ENCODE data around the gene GPR158. TPM values are rescaled to one million over a fixed set of nuclear protein-coding genes. Genes with fewer than 3 reads are reported as not detected.

GPR158 gene, protein sequence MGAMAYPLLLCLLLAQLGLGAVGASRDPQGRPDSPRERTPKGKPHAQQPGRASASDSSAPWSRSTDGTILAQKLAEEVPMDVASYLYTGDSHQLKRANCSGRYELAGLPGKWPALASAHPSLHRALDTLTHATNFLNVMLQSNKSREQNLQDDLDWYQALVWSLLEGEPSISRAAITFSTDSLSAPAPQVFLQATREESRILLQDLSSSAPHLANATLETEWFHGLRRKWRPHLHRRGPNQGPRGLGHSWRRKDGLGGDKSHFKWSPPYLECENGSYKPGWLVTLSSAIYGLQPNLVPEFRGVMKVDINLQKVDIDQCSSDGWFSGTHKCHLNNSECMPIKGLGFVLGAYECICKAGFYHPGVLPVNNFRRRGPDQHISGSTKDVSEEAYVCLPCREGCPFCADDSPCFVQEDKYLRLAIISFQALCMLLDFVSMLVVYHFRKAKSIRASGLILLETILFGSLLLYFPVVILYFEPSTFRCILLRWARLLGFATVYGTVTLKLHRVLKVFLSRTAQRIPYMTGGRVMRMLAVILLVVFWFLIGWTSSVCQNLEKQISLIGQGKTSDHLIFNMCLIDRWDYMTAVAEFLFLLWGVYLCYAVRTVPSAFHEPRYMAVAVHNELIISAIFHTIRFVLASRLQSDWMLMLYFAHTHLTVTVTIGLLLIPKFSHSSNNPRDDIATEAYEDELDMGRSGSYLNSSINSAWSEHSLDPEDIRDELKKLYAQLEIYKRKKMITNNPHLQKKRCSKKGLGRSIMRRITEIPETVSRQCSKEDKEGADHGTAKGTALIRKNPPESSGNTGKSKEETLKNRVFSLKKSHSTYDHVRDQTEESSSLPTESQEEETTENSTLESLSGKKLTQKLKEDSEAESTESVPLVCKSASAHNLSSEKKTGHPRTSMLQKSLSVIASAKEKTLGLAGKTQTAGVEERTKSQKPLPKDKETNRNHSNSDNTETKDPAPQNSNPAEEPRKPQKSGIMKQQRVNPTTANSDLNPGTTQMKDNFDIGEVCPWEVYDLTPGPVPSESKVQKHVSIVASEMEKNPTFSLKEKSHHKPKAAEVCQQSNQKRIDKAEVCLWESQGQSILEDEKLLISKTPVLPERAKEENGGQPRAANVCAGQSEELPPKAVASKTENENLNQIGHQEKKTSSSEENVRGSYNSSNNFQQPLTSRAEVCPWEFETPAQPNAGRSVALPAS (N-terminal part only)
- polyA plus RNA-seq (2013), result 0.08 and 0.10 TPM in 2 replicates

DNA sequence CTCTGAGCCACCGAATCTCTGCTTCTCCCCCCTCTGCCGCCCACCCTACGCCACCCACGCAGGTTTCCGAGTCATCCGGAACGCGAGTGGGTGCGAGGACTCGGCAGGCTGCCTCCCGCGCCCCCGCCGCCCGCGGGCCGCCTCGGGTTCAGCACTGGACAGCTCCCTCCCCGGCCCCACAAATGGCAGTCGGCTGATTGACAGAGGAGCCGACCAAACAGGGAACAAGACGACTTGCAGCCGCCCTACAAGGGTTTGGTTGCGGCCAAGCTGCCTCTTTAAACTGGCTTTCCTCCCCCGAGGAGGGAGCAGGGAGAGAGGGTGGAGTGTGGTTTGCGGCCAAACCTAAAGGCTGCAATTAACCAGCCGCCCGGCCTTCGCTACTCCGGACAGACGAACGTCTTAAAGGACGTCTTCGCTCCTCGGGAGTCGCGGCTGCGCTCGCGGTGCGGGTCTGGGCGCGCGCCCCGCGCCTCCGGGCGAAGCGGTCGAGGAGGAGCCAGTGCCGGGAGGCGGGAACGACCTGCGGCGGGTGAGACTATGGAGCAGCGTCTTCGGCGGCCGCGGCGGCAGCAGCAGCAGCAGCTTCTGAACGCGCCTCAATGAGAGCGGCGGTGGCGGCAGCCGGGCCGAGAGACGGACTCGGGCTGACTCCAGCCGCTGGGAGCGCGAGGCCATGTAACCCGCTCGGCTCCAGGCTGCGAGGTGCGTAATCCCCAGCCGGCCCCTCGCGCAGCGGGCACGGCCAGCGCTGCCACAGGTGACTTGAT is at the start of gene GPR158:
TSS of gene GPR158 (plus strand) at position 541 of the 770 bp plus-strand sequence. CDS start 420 bp downstream, outside the sequence.
- Histone ChIP-seq H3K79me2 (ENCODE audit: control insufficient read depth, insufficient read depth, low read length, poor library complexity) (no peaks in the 10 kb centered on the region), H2AFZ (ENCODE audit: insufficient read depth, low read length, poor library complexity) (peak within 1 kb of the TSS; percentile 26), H2BK12ac (ENCODE audit: low read length) (no peak within 1 kb of the TSS), H3K36me3 (ENCODE audit: control insufficient read depth in 1 of 2, insufficient read depth in 2 of 2, low read length in 2 of 2) (no peaks in the 10 kb centered on the region), H3K27me3 (ENCODE audit: insufficient read depth, low read length) (peaks cover 26% of the 10 kb centered on the region), H3K79me1 (ENCODE audit: low read length) (no peaks in the 10 kb centered on the region), H4K12ac (ENCODE audit: low read depth, low read length) (no peak within 1 kb of the TSS), H4K91ac (ENCODE audit: low read depth, low read length) (no peak within 1 kb of the TSS), H3K4me3 (ENCODE audit: low read depth, low read length) (peak within 1 kb of the TSS; percentile 76), H2BK5ac (ENCODE audit: low read depth, low read length, poor library complexity) (no peak within 1 kb of the TSS), H3K4me1 (ENCODE audit: control insufficient read depth in 1 of 2, insufficient read depth in 2 of 2, low read length in 2 of 2) (peaks cover 10 to 18% of the 10 kb centered on the region in 2 experiments), H3K4me2 (ENCODE audit: low read length) (peak within 1 kb of the TSS; percentile 88), H4K8ac (ENCODE audit: low read depth, low read length) (no peak within 1 kb of the TSS), H3K9ac (ENCODE audit: low read length) (no peak within 1 kb of the TSS), H2BK120ac (ENCODE audit: insufficient read depth, low read length, poor library complexity) (no peak within 1 kb of the TSS), H3K4ac (ENCODE audit: low read depth, low read length) (no peak within 1 kb of the TSS), H3K27ac (ENCODE audit: low read depth, low read length) (no peak within 1 kb of the TSS), H3K9me3 (ENCODE audit: insufficient read depth, low read depth, low read length) (peaks cover 4% of the 10 kb centered on the region), H3K23ac (ENCODE audit: low read length) (no peak within 1 kb of the TSS), H3K14ac (ENCODE audit: low read length) (no peak within 1 kb of the TSS), H2AK5ac (ENCODE audit: low read length) (no peak within 1 kb of the TSS), H3K18ac (ENCODE audit: low read length) (no peak within 1 kb of the TSS)
- WGBS (ENCODE audit: extremely low coverage, insufficient coverage, insufficient read length), result no CpG with 5 or more reads among the region's 83 CpGs
- DNase-seq, result peak; percentile 86 to 91

- H3K9me3 ChIP-seq (ENCODE audit: insufficient read depth, low read depth, low read length), result no peaks in the 10 kb centered on the region
- H4K91ac ChIP-seq (ENCODE audit: low read depth, low read length), result no peak overlapping the region
- H3K27me3 ChIP-seq (ENCODE audit: insufficient read depth, low read length), result no peaks in the 10 kb centered on the region
- H3K27ac ChIP-seq (ENCODE audit: low read depth, low read length), result no peak overlapping the region
- H3K36me3 ChIP-seq (ENCODE audit: control insufficient read depth in 1 of 2, insufficient read depth in 2 of 2, low read length in 2 of 2), result no peaks in the 10 kb centered on the region
- no peaks in the 10 kb centered on the region for H3K4me1 ChIP-seq (ENCODE audit: control insufficient read depth in 1 of 2, insufficient read depth in 2 of 2, low read length in 2 of 2)
- H4K8ac ChIP-seq (ENCODE audit: low read depth, low read length), result no peak overlapping the region
- no peak overlapping the region for H4K12ac ChIP-seq (ENCODE audit: low read depth, low read length)
- H3K4me2 ChIP-seq (ENCODE audit: low read length), result no peak overlapping the region
- no peak overlapping the region for H3K4me3 ChIP-seq (ENCODE audit: low read depth, low read length)
- H3K79me2 ChIP-seq (ENCODE audit: control insufficient read depth, insufficient read depth, low read length, poor library complexity), result no peaks in the 10 kb centered on the region
- H2AK5ac ChIP-seq (ENCODE audit: low read length), result no peak overlapping the region
- no peak overlapping the region for H3K18ac ChIP-seq (ENCODE audit: low read length)
- no peak overlapping the region for H2AFZ ChIP-seq (ENCODE audit: insufficient read depth, low read length, poor library complexity)
- no peak overlapping the region for H3K9ac ChIP-seq (ENCODE audit: low read length)
- no peak overlapping the region for H2BK120ac ChIP-seq (ENCODE audit: insufficient read depth, low read length, poor library complexity)
- H2BK12ac ChIP-seq (ENCODE audit: low read length), result no peak overlapping the region
- WGBS (ENCODE audit: extremely low coverage, insufficient coverage, insufficient read length), result no CpG with 5 or more reads among the region's 7 CpGs
- H3K14ac ChIP-seq (ENCODE audit: low read length), result no peak overlapping the region
- no peak overlapping the region for H3K23ac ChIP-seq (ENCODE audit: low read length)
- no peak overlapping the region for H2BK5ac ChIP-seq (ENCODE audit: low read depth, low read length, poor library complexity)
- H3K4ac ChIP-seq (ENCODE audit: low read depth, low read length), result no peak overlapping the region
- H3K79me1 ChIP-seq (ENCODE audit: low read length), result no peaks in the 10 kb centered on the region
- DNase-seq, result no peak
Observed at GRCh38 chr10:25125201-25125611, 49.6 kb upstream of the GPR158 start.

DNA sequence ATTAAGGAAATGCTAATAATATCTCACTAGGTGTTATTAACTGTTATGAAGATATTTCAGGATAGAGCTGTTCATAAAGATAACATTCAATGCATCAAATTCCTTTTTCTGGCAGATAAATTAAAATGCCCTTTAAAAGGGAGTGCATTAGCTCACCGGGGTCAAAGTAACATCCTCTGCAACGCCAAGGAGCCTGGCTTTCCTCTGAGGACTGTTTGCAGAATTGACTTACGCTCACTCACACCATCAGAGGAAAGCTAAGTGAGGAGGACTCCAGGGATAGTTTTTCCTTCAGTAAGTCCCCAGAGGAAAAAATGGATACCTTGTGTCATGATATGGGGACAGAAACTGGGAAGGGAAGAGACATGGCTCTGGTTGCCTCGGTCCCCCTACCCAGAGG is 45.2 kb upstream of the GPR158 start:
- Histone ChIP-seq H3K4ac (ENCODE audit: low read depth, low read length) (no peak overlapping the region), H3K18ac (ENCODE audit: low read length) (no peak overlapping the region)

More for the DNA sequence above, 45.2 kb upstream of the GPR158 start:
- H3K23ac ChIP-seq (ENCODE audit: low read length), result no peak overlapping the region
- no peak overlapping the region for H3K27ac ChIP-seq (ENCODE audit: low read depth, low read length)
- no peak overlapping the region for H2BK5ac ChIP-seq (ENCODE audit: low read depth, low read length, poor library complexity)
- no peak overlapping the region for H2BK12ac ChIP-seq (ENCODE audit: low read length)
- H3K79me2 ChIP-seq (ENCODE audit: control insufficient read depth, insufficient read depth, low read length, poor library complexity), result no peaks in the 10 kb centered on the region
- H3K27me3 ChIP-seq (ENCODE audit: insufficient read depth, low read length), result no peaks in the 10 kb centered on the region
- no peak overlapping the region for H3K14ac ChIP-seq (ENCODE audit: low read length)
- H4K12ac ChIP-seq (ENCODE audit: low read depth, low read length), result no peak overlapping the region
- no peak overlapping the region for H3K9ac ChIP-seq (ENCODE audit: low read length)
- no peaks in the 10 kb centered on the region for H3K36me3 ChIP-seq (ENCODE audit: control insufficient read depth in 1 of 2, insufficient read depth in 2 of 2, low read length in 2 of 2)
- no peak overlapping the region for H4K91ac ChIP-seq (ENCODE audit: low read depth, low read length)
- no peak overlapping the region for H2BK120ac ChIP-seq (ENCODE audit: insufficient read depth, low read length, poor library complexity)
- no peaks in the 10 kb centered on the region for H3K79me1 ChIP-seq (ENCODE audit: low read length)
- no peak overlapping the region for H3K4me3 ChIP-seq (ENCODE audit: low read depth, low read length)
- H3K4me1 ChIP-seq (ENCODE audit: control insufficient read depth in 1 of 2, insufficient read depth in 2 of 2, low read length in 2 of 2), result no peaks in the 10 kb centered on the region
- no peak overlapping the region for H4K8ac ChIP-seq (ENCODE audit: low read depth, low read length)
- H2AFZ ChIP-seq (ENCODE audit: insufficient read depth, low read length, poor library complexity), result no peak overlapping the region
- DNase-seq, result no peak
- no CpG with 5 or more reads among the region's 4 CpGs for WGBS (ENCODE audit: extremely low coverage, insufficient coverage, insufficient read length)
- no peak overlapping the region for H3K4me2 ChIP-seq (ENCODE audit: low read length)
- no peak overlapping the region for H2AK5ac ChIP-seq (ENCODE audit: low read length)
- no peaks in the 10 kb centered on the region for H3K9me3 ChIP-seq (ENCODE audit: insufficient read depth, low read depth, low read length)

All from trophoblast cell (in vitro differentiated cells and primary cell).